GM06990 (cell line): ENCODE results near the gene TMEM140.

Experiments
- DNase-seq: peaks from one replicate; pipeline ENCODE4 v3.0.0-alpha.2; 2011; ENCODE audit not compliant: insufficient read length; ENCODE audit errors: extremely low read depth
- H3K27me3 ChIP-seq: replicated peaks from 2 replicates; pipeline ENCODE4 v1.6.0; 2011; ENCODE audit warnings: low read length; ENCODE audit not compliant: control insufficient read depth, insufficient read depth
- H3K36me3 ChIP-seq: 2 replicates; pipeline ENCODE4 v1.5.1; 2011; ENCODE audit warnings: low read length; ENCODE audit not compliant: control insufficient read depth, insufficient read depth
- H3K4me3 ChIP-seq: replicated peaks from 2 replicates; pipeline ENCODE4 v1.5.1; 2011; ENCODE audit warnings: low read depth, mild to moderate bottlenecking, control low read depth, low read length
- TF ChIP-seq, protein P1 (sequence below): IDR thresholded peaks from 2 replicates; pipeline ENCODE4 v1.5.1; 2011; ENCODE audit warnings: low read length, control low read depth, mild to moderate bottlenecking, inconsistent platforms; ENCODE audit not compliant: insufficient read depth, poor library complexity, severe bottlenecking

Gene TMEM140

DNA sequence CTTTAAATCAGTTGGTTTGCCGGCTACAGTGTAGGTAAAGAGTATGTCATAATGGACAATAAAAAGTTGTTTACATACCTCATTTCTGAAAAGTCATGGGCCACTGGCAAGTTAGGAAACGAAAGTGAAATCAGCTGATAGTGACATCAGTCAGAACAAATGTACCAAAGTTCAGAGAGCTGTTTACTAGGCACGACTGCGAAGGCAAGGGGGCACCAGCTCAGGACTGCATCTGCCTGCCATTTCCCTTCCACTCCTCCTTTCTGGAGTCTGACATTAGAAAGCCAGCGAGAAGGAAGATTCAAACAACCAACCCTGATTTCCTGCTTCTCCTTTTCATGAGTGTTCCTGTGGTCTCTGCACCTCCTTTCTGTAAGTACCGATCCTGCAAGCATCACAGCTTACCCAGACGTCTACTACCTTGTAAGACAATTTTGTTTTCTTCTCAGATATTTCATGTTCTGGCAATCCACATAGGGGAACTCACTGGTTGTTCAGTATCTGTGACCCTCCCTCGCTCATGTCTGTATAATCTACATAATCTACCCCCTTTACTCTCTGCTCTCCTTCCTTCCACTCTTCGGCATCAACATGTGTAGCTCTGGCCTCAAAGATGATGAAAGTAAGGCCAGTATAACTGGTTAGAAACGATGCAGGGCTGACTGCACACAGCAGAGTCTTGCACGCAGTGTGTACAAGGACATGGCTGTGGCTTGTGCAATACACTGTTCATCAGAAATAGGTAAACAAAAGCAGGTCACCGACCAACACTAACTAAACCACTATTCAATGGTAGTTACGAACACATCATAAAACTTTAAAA lies at the start of gene TMEM140:
TSS of gene TMEM140 (plus strand) at position 174 of the 823 bp plus-strand sequence. CDS start 16,370 bp downstream, outside the sequence.
- H3K27me3 ChIP-seq, result no peaks in the 10 kb centered on the region
- TF ChIP-seq, protein P1, sequence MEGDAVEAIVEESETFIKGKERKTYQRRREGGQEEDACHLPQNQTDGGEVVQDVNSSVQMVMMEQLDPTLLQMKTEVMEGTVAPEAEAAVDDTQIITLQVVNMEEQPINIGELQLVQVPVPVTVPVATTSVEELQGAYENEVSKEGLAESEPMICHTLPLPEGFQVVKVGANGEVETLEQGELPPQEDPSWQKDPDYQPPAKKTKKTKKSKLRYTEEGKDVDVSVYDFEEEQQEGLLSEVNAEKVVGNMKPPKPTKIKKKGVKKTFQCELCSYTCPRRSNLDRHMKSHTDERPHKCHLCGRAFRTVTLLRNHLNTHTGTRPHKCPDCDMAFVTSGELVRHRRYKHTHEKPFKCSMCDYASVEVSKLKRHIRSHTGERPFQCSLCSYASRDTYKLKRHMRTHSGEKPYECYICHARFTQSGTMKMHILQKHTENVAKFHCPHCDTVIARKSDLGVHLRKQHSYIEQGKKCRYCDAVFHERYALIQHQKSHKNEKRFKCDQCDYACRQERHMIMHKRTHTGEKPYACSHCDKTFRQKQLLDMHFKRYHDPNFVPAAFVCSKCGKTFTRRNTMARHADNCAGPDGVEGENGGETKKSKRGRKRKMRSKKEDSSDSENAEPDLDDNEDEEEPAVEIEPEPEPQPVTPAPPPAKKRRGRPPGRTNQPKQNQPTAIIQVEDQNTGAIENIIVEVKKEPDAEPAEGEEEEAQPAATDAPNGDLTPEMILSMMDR, result no peak
- H3K36me3 ChIP-seq, result no peaks in the 10 kb centered on the region
- H3K4me3 ChIP-seq, result peak within 1 kb of the TSS; percentile 67
- peak; percentile 68 for DNase-seq

DNA sequence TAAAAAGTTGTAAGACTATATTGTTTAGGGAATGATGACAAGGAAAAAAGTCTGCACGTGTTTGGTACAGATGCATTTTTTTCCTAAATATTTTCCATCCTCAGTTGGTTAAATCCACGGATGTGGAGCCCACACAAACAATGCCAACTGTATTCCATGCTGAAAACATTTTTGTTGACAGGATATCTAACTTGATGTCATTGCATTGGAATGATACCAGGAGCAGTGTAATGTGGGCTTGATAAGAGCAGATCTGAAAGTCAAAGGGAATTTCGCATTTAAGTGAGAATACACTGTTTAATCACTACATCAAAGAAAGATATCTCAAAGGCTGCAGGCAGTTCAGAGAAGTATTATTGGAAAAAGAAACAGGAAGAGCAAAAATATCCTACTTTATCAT lies 49.5 kb upstream of the TMEM140 start:
- Histone ChIP-seq H3K4me3 (no peak overlapping the region), H3K27me3 (no peaks in the 10 kb centered on the region), H3K36me3 (no peaks in the 10 kb centered on the region)
- TF ChIP-seq, protein P1, result no peak
- DNase-seq, result no peak

DNA sequence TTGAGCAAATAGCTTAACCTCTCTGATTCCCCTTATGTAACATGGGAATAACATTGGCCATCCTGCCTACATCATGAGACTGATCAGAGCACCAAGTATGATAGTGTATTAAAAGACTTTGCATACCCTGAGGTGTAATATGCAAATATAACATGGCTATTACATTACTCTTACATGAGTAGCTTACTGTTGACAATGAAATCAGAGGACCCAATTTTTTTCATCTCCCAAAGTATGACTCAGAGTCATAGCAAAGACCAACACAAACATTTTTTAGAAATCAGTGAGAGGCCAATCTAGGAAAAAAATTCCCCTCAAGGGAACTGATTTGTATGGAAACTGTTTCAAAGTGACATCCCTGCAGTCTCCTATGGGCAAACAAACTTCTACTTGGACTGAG lies 47.0 kb upstream of the TMEM140 start:
- TF ChIP-seq, protein P1, result no peak
- Histone ChIP-seq H3K36me3 (no peaks in the 10 kb centered on the region), H3K27me3 (no peaks in the 10 kb centered on the region), H3K4me3 (no peak overlapping the region)
- DNase-seq, result no peak

DNA sequence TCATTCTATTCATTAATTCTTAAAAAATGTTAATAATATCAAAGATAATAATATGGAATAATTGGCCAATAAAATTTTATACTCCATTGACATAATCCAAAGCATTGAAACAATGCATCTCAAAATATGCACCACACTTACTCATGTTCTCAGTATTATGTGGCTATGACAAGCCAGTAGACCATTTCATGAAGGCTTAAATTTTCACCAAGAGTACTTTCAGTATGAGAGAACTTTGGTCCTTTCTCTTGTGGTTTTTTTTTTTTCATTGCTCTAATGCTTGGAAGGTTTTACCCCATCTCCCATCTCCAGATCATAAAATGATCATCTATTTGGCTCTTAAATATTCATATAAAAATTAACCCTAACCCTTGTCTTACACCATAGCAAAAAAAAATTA lies 45.5 kb upstream of the TMEM140 start:
- Histone ChIP-seq H3K27me3 (no peaks in the 10 kb centered on the region), H3K36me3 (no peaks in the 10 kb centered on the region), H3K4me3 (no peak overlapping the region)
- TF ChIP-seq, protein P1, result no peak
- no peak for DNase-seq

DNA sequence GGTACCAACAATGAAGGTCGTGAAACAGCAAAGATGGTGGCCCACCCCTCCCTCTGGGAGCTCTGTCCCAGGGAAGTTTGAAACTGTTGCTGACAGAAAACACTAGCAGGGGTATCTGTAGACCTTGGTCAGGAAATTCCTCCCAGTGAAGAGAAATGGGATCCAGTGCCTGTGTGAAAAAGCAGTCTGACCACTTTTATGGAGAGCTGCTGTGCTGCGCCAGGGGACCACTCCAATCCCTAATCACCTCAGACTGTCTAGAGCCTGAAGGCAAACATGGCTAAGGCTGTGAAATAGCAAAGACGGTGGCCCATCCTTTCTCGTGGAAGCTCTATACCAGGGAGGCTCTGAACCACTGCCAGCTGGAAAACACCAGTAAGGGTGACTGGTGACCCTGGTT lies 38.3 kb upstream of the TMEM140 start:
- H3K36me3 ChIP-seq, result no peaks in the 10 kb centered on the region
- H3K4me3 ChIP-seq, result no peak overlapping the region
- TF ChIP-seq, protein P1, result no peak
- no peaks in the 10 kb centered on the region for H3K27me3 ChIP-seq
- DNase-seq, result no peak

DNA sequence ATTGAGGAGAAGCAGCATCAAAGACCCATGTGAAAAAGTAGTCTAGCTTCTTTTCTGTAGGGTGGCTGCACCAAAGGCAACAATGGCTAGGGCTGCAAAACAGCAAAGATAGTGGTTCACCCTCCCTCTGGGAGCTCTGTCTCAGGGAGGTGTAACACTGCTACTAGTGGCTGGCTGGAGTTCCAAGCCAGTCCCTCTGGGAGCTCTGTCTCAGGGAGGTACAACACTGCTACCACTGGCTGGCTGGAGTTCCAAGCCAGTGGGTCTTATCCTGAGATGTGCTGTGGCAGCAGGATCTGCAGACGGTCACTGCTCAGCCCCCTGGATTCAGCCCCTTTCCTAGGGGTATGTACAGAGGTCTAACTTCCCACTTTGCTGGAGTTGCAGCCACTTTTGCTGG lies 37.9 kb upstream of the TMEM140 start:
- H3K27me3 ChIP-seq, result no peaks in the 10 kb centered on the region
- H3K4me3 ChIP-seq, result no peak overlapping the region
- no peak for DNase-seq
- TF ChIP-seq, protein P1, result no peak
- no peaks in the 10 kb centered on the region for H3K36me3 ChIP-seq
